GM23338 (cell line): ENCODE results near the gene TTC27. TPM values are rescaled to one million over a fixed set of nuclear protein-coding genes. Genes with fewer than 3 reads are reported as not detected.

Experiments used
- ATAC-seq: fragments of 200-7000 bp; cut with Tn5 transposase; 3 replicates; pipeline ENCODE4 v1.9.1; 2020
- DNase-seq: peaks from one replicate; pipeline ENCODE4 v3.0.0-alpha.2; 2015; ENCODE audit warnings: low spot score
- H2AFZ ChIP-seq: fragments of 200-600 bp; sonication (generic); 2 replicates; pipeline ENCODE4 v1.8.0; 2016; ENCODE audit warnings: antibody characterized with exemption, mild to moderate bottlenecking, moderate library complexity
- H3F3A ChIP-seq: fragments of 200-600 bp; sonication (generic); replicated peaks from 2 replicates; pipeline ENCODE4 v1.8.0; 2017; ENCODE audit warnings: antibody characterized with exemption, mixed run types, low read depth
- H3K27ac ChIP-seq: fragments of 200-600 bp; sonication (generic); 2 replicates; pipeline ENCODE4 v1.6.1; 2016; ENCODE audit warnings: low read depth
- H3K27me3 ChIP-seq: fragments of 200-600 bp; sonication (generic); 2 replicates; pipeline ENCODE4 v1.8.0; 2016; ENCODE audit warnings: mild to moderate bottlenecking, mixed run types, moderate library complexity; ENCODE audit not compliant: insufficient read depth
- H3K36me3 ChIP-seq: fragments of 200-600 bp; sonication (generic); 2 replicates; pipeline ENCODE4 v1.8.0; 2016; ENCODE audit warnings: mild to moderate bottlenecking; ENCODE audit not compliant: insufficient read depth
- H3K4me1 ChIP-seq: fragments of 200-600 bp; sonication (generic); 2 replicates; pipeline ENCODE4 v1.8.0; 2016; ENCODE audit warnings: mild to moderate bottlenecking, moderate library complexity; ENCODE audit not compliant: insufficient read depth
- H3K4me2 ChIP-seq: fragments of 200-600 bp; sonication (generic); 2 replicates; pipeline ENCODE4 v1.7.1; 2017; ENCODE audit warnings: mixed run types
- H3K4me3 ChIP-seq: fragments of 200-600 bp; sonication (generic); 2 replicates; pipeline ENCODE4 v1.6.1; 2016; ENCODE audit warnings: mixed run types
- H3K79me2 ChIP-seq: fragments of 200-600 bp; sonication (generic); replicated peaks from 2 replicates; pipeline ENCODE4 v1.8.0; 2017; ENCODE audit warnings: mild to moderate bottlenecking; ENCODE audit not compliant: insufficient read depth
- H3K9me2 ChIP-seq: fragments of 200-600 bp; sonication (generic); 2 replicates; pipeline ENCODE4 v1.8.0; 2017; ENCODE audit not compliant: insufficient read depth
- H4K20me1 ChIP-seq: fragments of 200-600 bp; sonication (generic); replicated peaks from 2 replicates; pipeline ENCODE4 v1.8.0; 2017; ENCODE audit warnings: mild to moderate bottlenecking; ENCODE audit not compliant: insufficient read depth
- H3K27ac Mint-ChIP-seq: 2 replicates; pipeline ENCODE4 v1.8.0; 2020; ENCODE audit warnings: inconsistent platforms, mild to moderate bottlenecking, moderate library complexity, mixed read lengths
- H3K27me3 Mint-ChIP-seq: 3 replicates; pipeline ENCODE4 v1.8.0; 2022; ENCODE audit warnings: low read depth, mild to moderate bottlenecking, moderate library complexity, mixed read lengths, inconsistent platforms; ENCODE audit not compliant: insufficient read depth, poor library complexity
- H3K36me3 Mint-ChIP-seq: 3 replicates; pipeline ENCODE4 v1.8.0; 2021; ENCODE audit warnings: low read depth, mild to moderate bottlenecking, inconsistent platforms, moderate library complexity, mixed read lengths
- H3K4me1 Mint-ChIP-seq: 3 replicates; pipeline ENCODE4 v1.8.0; 2020; ENCODE audit warnings: mild to moderate bottlenecking, inconsistent platforms, mixed read lengths
- H3K4me3 Mint-ChIP-seq: 3 replicates; pipeline ENCODE4 v1.8.0; 2021; ENCODE audit warnings: moderate library complexity, mild to moderate bottlenecking, inconsistent platforms, mixed read lengths
- H3K9me3 Mint-ChIP-seq: 3 replicates; pipeline ENCODE4 v1.8.0; 2020; ENCODE audit warnings: moderate library complexity, mild to moderate bottlenecking, inconsistent platforms, mixed read lengths
- CREB1 ChIP-seq: fragments of 250-450 bp; sonication (Bioruptor Pico); IDR thresholded peaks from 2 replicates; pipeline ENCODE4 v1.5.0; 2020; ENCODE audit warnings: low read depth, mild to moderate bottlenecking, moderate library complexity
- CTCF ChIP-seq, 2 experiments: fragments of 200-600 bp in 1 of 2; sonication (generic) in 1 of 2; conservative IDR thresholded peaks; 2 replicates each; pipeline versions ENCODE4 v1.5.1 to v1.6.1; 2016 to 2017; ENCODE audit warnings: antibody characterized with exemption in 2 of 2, low read depth in 2 of 2, mild to moderate bottlenecking in 2 of 2, moderate library complexity in 1 of 2
- EZH2 ChIP-seq: fragments of 200-600 bp; sonication (generic); IDR thresholded peaks from one replicate; pipeline ENCODE4 v1.8.0; 2017; ENCODE audit warnings: antibody characterized with exemption, mild to moderate bottlenecking, low read depth; ENCODE audit not compliant: unreplicated experiment
- EZH2phosphoT487 ChIP-seq: fragments of 200-600 bp; sonication (generic); IDR thresholded peaks from one replicate; pipeline ENCODE4 v1.8.1; 2018; ENCODE audit warnings: antibody characterized with exemption; ENCODE audit not compliant: unreplicated experiment
- JUNB ChIP-seq: IDR thresholded peaks from one replicate; pipeline ENCODE4 v1.6.1; 2016; ENCODE audit warnings: antibody characterized with exemption; ENCODE audit not compliant: unreplicated experiment
- NANOG ChIP-seq: IDR thresholded peaks from 2 replicates; pipeline ENCODE4 v1.6.1; 2016; ENCODE audit warnings: antibody characterized with exemption, borderline replicate concordance
- POLR2AphosphoS5 ChIP-seq: IDR thresholded peaks from 2 replicates; pipeline ENCODE4 v1.6.1; 2016; ENCODE audit warnings: antibody characterized with exemption, low read depth
- STAT1 ChIP-seq: IDR thresholded peaks from one replicate; pipeline ENCODE4 v1.6.1; 2016; ENCODE audit warnings: antibody characterized with exemption; ENCODE audit not compliant: unreplicated experiment
- ZNF114 ChIP-seq: fragments of 250-450 bp; sonication (Bioruptor Pico); IDR thresholded peaks from 2 replicates; pipeline ENCODE4 v1.5.0; 2020; ENCODE audit warnings: mild to moderate bottlenecking, moderate library complexity
- ZNF331 ChIP-seq: fragments of 250-450 bp; sonication (Bioruptor Pico); IDR thresholded peaks from 2 replicates; pipeline ENCODE4 v1.5.0; 2020; ENCODE audit warnings: low read depth, mild to moderate bottlenecking, moderate library complexity
- polyA plus RNA-seq: library from polyadenylated mRNA; unstranded; fragments of >200 nt; fragmentation: Nextera tagmentation; extraction: Ambion mirVana; gene quantifications from 2 replicates; pipeline ENCODE4 v1.2.1, GENCODE V29; 2016
- total RNA-seq: library from RNA; depleted of rRNA; stranded (reverse); fragments of >200 nt; shearing (Covaris generic); gene quantifications from 2 replicates; pipeline ENCODE4 v1.2.3, GENCODE V29; 2014
- TF ChIP-seq, protein P1 (sequence below): fragments of 250-450 bp; sonication (Bioruptor Pico); IDR thresholded peaks from 2 replicates; pipeline ENCODE4 v1.5.0; 2020; ENCODE audit warnings: mild to moderate bottlenecking, moderate library complexity
- TF ChIP-seq, protein P2 (sequence below): IDR thresholded peaks from 2 replicates; pipeline ENCODE4 v1.6.1; 2016; ENCODE audit warnings: antibody characterized with exemption

TTC27 gene
- total and polyA plus RNA-seq, 2 experiments from 2014 or later = 11.8 to 41.3 TPM

- Mint-ChIP-seq H3K36me3 (peaks cover 15% of the 10 kb centered on the region; the same call in 2 of the 3 replicates), H3K4me3 (no peak overlapping the region)
- ATAC-seq = no peak
Observed at GRCh38 chr2:32750880-32751279, 123.0 kb downstream of the TTC27 start.

DNA sequence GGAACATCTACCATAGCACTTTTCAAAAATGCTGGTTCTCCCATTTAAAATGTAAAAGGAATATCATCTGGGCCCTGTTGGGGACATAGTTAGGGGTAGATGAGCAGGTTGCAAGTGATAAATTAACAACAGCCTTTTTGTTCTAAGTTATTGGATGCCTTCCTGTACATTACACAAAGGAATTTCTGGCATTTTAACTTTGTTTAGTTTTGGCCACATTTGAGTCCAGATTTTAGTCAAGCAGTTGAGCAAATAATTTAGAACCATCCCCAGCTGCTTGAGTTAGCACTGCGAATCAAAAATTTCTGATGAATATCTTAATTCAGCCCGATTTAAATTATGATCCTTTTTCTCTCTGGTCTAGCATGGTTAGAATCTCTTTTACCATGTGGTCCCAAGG, 124.4 kb downstream of the TTC27 start:
- Histone ChIP-seq H3K36me3 (no peaks in the 10 kb centered on the region), H2AFZ (no peak overlapping the region), H3K9me2 (no peaks in the 10 kb centered on the region), H4K20me1 (no peaks in the 10 kb centered on the region), H3K27ac (no peak overlapping the region), H3K4me1 (no peaks in the 10 kb centered on the region), H3K79me2 (no peaks in the 10 kb centered on the region), H3K4me2 (no peak overlapping the region), H3K4me3 (no peak overlapping the region), H3F3A (no peaks in the 10 kb centered on the region), H3K27me3 (no peaks in the 10 kb centered on the region)
- Mint-ChIP-seq H3K4me1 (peaks cover 9% of the 10 kb centered on the region), H3K27ac (peak overlapping the region; percentile 51; the same call in 1 of the 2 replicates), H3K36me3 (peaks cover 17% of the 10 kb centered on the region; the same call in 2 of the 3 replicates), H3K9me3 (peaks cover 17% of the 10 kb centered on the region; the same call in 2 of the 3 replicates), H3K27me3 (peaks cover 3% of the 10 kb centered on the region), H3K4me3 (no peak overlapping the region)
- ATAC-seq (no peak), DNase-seq (no peak)
- no peak for TF ChIP-seq ZNF114 (CRISPR knock-in tag)
- no peak for TF ChIP-seq CTCF (conservative IDR thresholded peaks at IDR 0.05; ENCODE audit: low read depth in 2 of 2)
- TF ChIP-seq, protein P1, sequence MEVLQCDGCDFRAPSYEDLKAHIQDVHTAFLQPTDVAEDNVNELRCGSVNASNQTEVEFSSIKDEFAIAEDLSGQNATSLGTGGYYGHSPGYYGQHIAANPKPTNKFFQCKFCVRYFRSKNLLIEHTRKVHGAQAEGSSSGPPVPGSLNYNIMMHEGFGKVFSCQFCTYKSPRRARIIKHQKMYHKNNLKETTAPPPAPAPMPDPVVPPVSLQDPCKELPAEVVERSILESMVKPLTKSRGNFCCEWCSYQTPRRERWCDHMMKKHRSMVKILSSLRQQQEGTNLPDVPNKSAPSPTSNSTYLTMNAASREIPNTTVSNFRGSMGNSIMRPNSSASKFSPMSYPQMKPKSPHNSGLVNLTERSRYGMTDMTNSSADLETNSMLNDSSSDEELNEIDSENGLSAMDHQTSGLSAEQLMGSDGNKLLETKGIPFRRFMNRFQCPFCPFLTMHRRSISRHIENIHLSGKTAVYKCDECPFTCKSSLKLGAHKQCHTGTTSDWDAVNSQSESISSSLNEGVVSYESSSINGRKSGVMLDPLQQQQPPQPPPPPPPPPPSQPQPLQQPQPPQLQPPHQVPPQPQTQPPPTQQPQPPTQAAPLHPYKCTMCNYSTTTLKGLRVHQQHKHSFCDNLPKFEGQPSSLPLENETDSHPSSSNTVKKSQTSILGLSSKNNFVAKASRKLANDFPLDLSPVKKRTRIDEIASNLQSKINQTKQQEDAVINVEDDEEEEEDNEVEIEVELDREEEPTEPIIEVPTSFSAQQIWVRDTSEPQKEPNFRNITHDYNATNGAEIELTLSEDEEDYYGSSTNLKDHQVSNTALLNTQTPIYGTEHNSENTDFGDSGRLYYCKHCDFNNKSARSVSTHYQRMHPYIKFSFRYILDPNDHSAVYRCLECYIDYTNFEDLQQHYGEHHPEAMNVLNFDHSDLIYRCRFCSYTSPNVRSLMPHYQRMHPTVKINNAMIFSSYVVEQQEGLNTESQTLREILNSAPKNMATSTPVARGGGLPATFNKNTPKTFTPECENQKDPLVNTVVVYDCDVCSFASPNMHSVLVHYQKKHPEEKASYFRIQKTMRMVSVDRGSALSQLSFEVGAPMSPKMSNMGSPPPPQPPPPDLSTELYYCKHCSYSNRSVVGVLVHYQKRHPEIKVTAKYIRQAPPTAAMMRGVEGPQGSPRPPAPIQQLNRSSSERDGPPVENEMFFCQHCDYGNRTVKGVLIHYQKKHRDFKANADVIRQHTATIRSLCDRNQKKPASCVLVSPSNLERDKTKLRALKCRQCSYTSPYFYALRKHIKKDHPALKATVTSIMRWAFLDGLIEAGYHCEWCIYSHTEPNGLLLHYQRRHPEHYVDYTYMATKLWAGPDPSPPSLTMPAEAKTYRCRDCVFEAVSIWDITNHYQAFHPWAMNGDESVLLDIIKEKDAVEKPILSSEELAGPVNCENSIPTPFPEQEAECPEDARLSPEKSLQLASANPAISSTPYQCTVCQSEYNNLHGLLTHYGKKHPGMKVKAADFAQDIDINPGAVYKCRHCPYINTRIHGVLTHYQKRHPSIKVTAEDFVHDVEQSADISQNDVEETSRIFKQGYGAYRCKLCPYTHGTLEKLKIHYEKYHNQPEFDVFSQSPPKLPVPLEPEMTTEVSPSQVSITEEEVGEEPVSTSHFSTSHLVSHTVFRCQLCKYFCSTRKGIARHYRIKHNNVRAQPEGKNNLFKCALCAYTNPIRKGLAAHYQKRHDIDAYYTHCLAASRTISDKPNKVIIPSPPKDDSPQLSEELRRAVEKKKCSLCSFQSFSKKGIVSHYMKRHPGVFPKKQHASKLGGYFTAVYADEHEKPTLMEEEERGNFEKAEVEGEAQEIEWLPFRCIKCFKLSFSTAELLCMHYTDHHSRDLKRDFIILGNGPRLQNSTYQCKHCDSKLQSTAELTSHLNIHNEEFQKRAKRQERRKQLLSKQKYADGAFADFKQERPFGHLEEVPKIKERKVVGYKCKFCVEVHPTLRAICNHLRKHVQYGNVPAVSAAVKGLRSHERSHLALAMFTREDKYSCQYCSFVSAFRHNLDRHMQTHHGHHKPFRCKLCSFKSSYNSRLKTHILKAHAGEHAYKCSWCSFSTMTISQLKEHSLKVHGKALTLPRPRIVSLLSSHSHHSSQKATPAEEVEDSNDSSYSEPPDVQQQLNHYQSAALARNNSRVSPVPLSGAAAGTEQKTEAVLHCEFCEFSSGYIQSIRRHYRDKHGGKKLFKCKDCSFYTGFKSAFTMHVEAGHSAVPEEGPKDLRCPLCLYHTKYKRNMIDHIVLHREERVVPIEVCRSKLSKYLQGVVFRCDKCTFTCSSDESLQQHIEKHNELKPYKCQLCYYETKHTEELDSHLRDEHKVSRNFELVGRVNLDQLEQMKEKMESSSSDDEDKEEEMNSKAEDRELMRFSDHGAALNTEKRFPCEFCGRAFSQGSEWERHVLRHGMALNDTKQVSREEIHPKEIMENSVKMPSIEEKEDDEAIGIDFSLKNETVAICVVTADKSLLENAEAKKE (CRISPR knock-in tag) = no peak
- TF ChIP-seq POLR2AphosphoS5 = no peak
- no peak for TF ChIP-seq CREB1
- no peak for TF ChIP-seq ZNF331
- TF ChIP-seq EZH2phosphoT487 = no peak
- TF ChIP-seq EZH2 = no peak
- TF ChIP-seq, protein P2, sequence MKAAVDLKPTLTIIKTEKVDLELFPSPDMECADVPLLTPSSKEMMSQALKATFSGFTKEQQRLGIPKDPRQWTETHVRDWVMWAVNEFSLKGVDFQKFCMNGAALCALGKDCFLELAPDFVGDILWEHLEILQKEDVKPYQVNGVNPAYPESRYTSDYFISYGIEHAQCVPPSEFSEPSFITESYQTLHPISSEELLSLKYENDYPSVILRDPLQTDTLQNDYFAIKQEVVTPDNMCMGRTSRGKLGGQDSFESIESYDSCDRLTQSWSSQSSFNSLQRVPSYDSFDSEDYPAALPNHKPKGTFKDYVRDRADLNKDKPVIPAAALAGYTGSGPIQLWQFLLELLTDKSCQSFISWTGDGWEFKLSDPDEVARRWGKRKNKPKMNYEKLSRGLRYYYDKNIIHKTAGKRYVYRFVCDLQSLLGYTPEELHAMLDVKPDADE = no peak
- TF ChIP-seq JUNB = no peak
- TF ChIP-seq NANOG = no peak
- TF ChIP-seq STAT1 = no peak

More at GRCh38 chr2:32750880-32751279, 123.0 kb downstream of the TTC27 start:
- no peaks in the 10 kb centered on the region for H3K79me2 ChIP-seq
- Mint-ChIP-seq H3K27ac (no peak overlapping the region), H3K9me3 (peaks cover 16% of the 10 kb centered on the region; the same call in 2 of the 3 replicates), H3K4me1 (peaks cover 9% of the 10 kb centered on the region), H3K27me3 (no peaks in the 10 kb centered on the region)
- H3K27ac ChIP-seq = no peak overlapping the region
- no peak for DNase-seq
- no peaks in the 10 kb centered on the region for H3K9me2 ChIP-seq
- no peaks in the 10 kb centered on the region for H3F3A ChIP-seq
- no peak overlapping the region for H3K4me3 ChIP-seq
- no peak overlapping the region for H2AFZ ChIP-seq
- no peaks in the 10 kb centered on the region for H4K20me1 ChIP-seq
- H3K4me2 ChIP-seq = no peak overlapping the region
- TF ChIP-seq STAT1 (no peak), EZH2 (no peak)
- no peaks in the 10 kb centered on the region for H3K36me3 ChIP-seq
- H3K27me3 ChIP-seq = no peaks in the 10 kb centered on the region
- H3K4me1 ChIP-seq = no peaks in the 10 kb centered on the region
